MM.1S (cell line): ENCODE data around the gene VDAC1.

Source experiments
- DNase-seq: peaks from one replicate; pipeline ENCODE4 v3.0.0-alpha.2; 2015
- H2AFZ ChIP-seq: fragments of 300-600 bp; sonication (generic); 2 replicates; pipeline ENCODE4 v1.6.0; 2016; ENCODE audit warnings: antibody characterized with exemption, low read length
- H3F3A ChIP-seq: fragments of 300-600 bp; sonication (generic); 2 replicates; pipeline ENCODE4 v1.6.1; 2016; ENCODE audit warnings: mild to moderate bottlenecking, antibody characterized with exemption, low read length, moderate library complexity, mixed read lengths; ENCODE audit not compliant: insufficient read depth
- H3K27ac ChIP-seq: fragments of 300-600 bp; sonication (generic); 2 replicates; pipeline ENCODE4 v1.5.1; 2016; ENCODE audit warnings: mild to moderate bottlenecking, low read length
- H3K27me3 ChIP-seq: fragments of 300-600 bp; sonication (generic); replicated peaks from 2 replicates; pipeline ENCODE4 v1.6.0; 2016; ENCODE audit warnings: low read length; ENCODE audit not compliant: insufficient read depth
- H3K36me3 ChIP-seq: fragments of 300-600 bp; sonication (generic); replicated peaks from 2 replicates; pipeline ENCODE4 v1.6.1; 2016; ENCODE audit warnings: mild to moderate bottlenecking, low read length, mixed read lengths; ENCODE audit not compliant: insufficient read depth
- H3K4me1 ChIP-seq: fragments of 300-600 bp; sonication (generic); 2 replicates; pipeline ENCODE4 v1.6.1; 2016; ENCODE audit warnings: low read length, mixed read lengths
- H3K4me2 ChIP-seq: fragments of 300-600 bp; sonication (generic); 2 replicates; pipeline ENCODE4 v1.6.0; 2016; ENCODE audit warnings: low read depth, low read length
- H3K4me3 ChIP-seq: fragments of 300-600 bp; sonication (generic); 2 replicates; pipeline ENCODE4 v1.5.1; 2016; ENCODE audit warnings: low read length, mixed read lengths
- H3K79me2 ChIP-seq: fragments of 300-600 bp; sonication (generic); 2 replicates; pipeline ENCODE4 v1.6.1; 2016; ENCODE audit warnings: mixed run types, low read length, mixed read lengths
- H3K9ac ChIP-seq: fragments of 300-600 bp; sonication (generic); 2 replicates; pipeline ENCODE4 v1.6.1; 2016; ENCODE audit warnings: low read length, mixed read lengths
- H3K9me2 ChIP-seq: fragments of 300-600 bp; sonication (generic); replicated peaks from 2 replicates; pipeline ENCODE4 v1.6.1; 2016; ENCODE audit warnings: mild to moderate bottlenecking, low read length, mixed read lengths; ENCODE audit not compliant: insufficient read depth
- H3K9me3 ChIP-seq: fragments of 300-600 bp; sonication (generic); replicated peaks from 2 replicates; pipeline ENCODE4 v1.6.1; 2016; ENCODE audit warnings: mild to moderate bottlenecking, low read length, mixed read lengths; ENCODE audit not compliant: insufficient read depth
- H4K20me1 ChIP-seq: fragments of 300-600 bp; sonication (generic); 2 replicates; pipeline ENCODE4 v1.6.1; 2016; ENCODE audit warnings: mild to moderate bottlenecking, low read length, moderate library complexity, mixed read lengths; ENCODE audit not compliant: insufficient read depth
- EZH2 ChIP-seq: fragments of 300-600 bp; sonication (generic); optimal IDR thresholded peaks from 2 replicates; pipeline ENCODE3; 2017; ENCODE audit warnings: low read depth, mild to moderate bottlenecking, antibody characterized with exemption, low read length, mixed read lengths
- EZH2phosphoT487 ChIP-seq: fragments of 300-600 bp; sonication (generic); IDR thresholded peaks from 2 replicates; pipeline ENCODE4 v1.6.1; 2018; ENCODE audit warnings: antibody characterized with exemption, low read length
- TF ChIP-seq, protein P1 (sequence below): fragments of 300-600 bp; sonication (generic); IDR thresholded peaks from 2 replicates; pipeline ENCODE4 v1.5.1; 2016; ENCODE audit warnings: antibody characterized with exemption, low read length, mixed read lengths

The VDAC1 gene

GRCh38 chr5:133995341-133995740 is 9.4 kb downstream of the VDAC1 start:
- Histone ChIP-seq H3K9ac (no peak overlapping the region), H3F3A (no peaks in the 10 kb centered on the region), H2AFZ (no peak overlapping the region), H3K9me3 (no peaks in the 10 kb centered on the region), H3K9me2 (no peaks in the 10 kb centered on the region), H3K4me3 (no peak overlapping the region), H3K27ac (no peak overlapping the region), H3K27me3 (no peaks in the 10 kb centered on the region), H3K4me1 (peaks cover 4% of the 10 kb centered on the region; the same call in 1 of the 2 replicates), H3K79me2 (peaks cover 98% of the 10 kb centered on the region), H3K4me2 (no peak overlapping the region), H3K36me3 (peaks cover 14% of the 10 kb centered on the region), H4K20me1 (peaks cover 84% of the 10 kb centered on the region)
- TF ChIP-seq, protein P1, sequence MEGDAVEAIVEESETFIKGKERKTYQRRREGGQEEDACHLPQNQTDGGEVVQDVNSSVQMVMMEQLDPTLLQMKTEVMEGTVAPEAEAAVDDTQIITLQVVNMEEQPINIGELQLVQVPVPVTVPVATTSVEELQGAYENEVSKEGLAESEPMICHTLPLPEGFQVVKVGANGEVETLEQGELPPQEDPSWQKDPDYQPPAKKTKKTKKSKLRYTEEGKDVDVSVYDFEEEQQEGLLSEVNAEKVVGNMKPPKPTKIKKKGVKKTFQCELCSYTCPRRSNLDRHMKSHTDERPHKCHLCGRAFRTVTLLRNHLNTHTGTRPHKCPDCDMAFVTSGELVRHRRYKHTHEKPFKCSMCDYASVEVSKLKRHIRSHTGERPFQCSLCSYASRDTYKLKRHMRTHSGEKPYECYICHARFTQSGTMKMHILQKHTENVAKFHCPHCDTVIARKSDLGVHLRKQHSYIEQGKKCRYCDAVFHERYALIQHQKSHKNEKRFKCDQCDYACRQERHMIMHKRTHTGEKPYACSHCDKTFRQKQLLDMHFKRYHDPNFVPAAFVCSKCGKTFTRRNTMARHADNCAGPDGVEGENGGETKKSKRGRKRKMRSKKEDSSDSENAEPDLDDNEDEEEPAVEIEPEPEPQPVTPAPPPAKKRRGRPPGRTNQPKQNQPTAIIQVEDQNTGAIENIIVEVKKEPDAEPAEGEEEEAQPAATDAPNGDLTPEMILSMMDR = no peak
- TF ChIP-seq EZH2 (no peak), EZH2phosphoT487 (no peak)
- no peak for DNase-seq

DNA sequence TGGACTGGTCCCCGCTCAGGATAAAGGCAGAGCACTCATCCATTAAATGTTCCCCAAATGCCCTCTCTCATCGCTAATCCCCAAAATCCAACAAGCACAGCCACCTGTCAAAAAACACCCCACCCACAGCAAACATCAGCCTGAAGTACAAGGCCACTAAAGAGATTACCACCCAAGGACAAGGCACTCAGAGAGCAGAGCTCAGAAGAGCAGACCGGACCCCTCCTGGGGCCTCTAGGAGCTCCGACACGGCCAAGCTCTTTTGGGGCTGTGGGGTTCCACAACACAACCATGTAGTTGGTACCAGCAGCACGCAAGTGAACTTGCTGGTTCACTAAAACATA is 9.8 kb downstream of the VDAC1 start:
- Histone ChIP-seq H3K27me3 (no peaks in the 10 kb centered on the region), H3K9me3 (no peaks in the 10 kb centered on the region), H4K20me1 (peaks cover 80% of the 10 kb centered on the region), H3F3A (no peaks in the 10 kb centered on the region), H3K27ac (no peak overlapping the region), H2AFZ (no peak overlapping the region), H3K4me1 (peaks cover 4% of the 10 kb centered on the region; the same call in 1 of the 2 replicates), H3K4me3 (no peak overlapping the region), H3K79me2 (peaks cover 98% of the 10 kb centered on the region), H3K4me2 (no peak overlapping the region), H3K9me2 (no peaks in the 10 kb centered on the region), H3K9ac (no peak overlapping the region), H3K36me3 (peaks cover 18% of the 10 kb centered on the region)
- TF ChIP-seq EZH2phosphoT487 (no peak), EZH2 (no peak)
- TF ChIP-seq, protein P1 = no peak
- no peak for DNase-seq

GRCh38 chr5:133994297-133994989 is 10.3 kb downstream of the VDAC1 start:
- Histone ChIP-seq H3K9me3 (no peaks in the 10 kb centered on the region), H3K27me3 (no peaks in the 10 kb centered on the region), H4K20me1 (peaks cover 75% of the 10 kb centered on the region), H2AFZ (no peak overlapping the region), H3K79me2 (peaks cover 96% of the 10 kb centered on the region), H3K36me3 (peaks cover 19% of the 10 kb centered on the region), H3K9ac (no peak overlapping the region), H3K4me3 (no peak overlapping the region), H3K4me2 (no peak overlapping the region), H3K27ac (no peak overlapping the region), H3K9me2 (no peaks in the 10 kb centered on the region), H3F3A (no peaks in the 10 kb centered on the region), H3K4me1 (peaks cover 4% of the 10 kb centered on the region; the same call in 1 of the 2 replicates)
- TF ChIP-seq, protein P1 = no peak
- TF ChIP-seq EZH2phosphoT487 (no peak), EZH2 (no peak)
- DNase-seq = no peak
